Activated CD4-positive, alpha-beta T cell treated with anti-CD3 and anti-CD28 coated beads, Interleukin-2, amount 50 U/mL, for 1 hour (primary cell): ENCODE measurements around the gene SAMD8.
"Not testable (repeated sequence)": the region's sequence is repeated elsewhere in the genome, so short reads cannot be mapped to it uniquely, and the experiment has no call there.

ENCODE experiments used
- DNase-seq: peaks from one replicate; pipeline ENCODE4 v3.0.0-alpha.2; 2020

Gene SAMD8

DNA sequence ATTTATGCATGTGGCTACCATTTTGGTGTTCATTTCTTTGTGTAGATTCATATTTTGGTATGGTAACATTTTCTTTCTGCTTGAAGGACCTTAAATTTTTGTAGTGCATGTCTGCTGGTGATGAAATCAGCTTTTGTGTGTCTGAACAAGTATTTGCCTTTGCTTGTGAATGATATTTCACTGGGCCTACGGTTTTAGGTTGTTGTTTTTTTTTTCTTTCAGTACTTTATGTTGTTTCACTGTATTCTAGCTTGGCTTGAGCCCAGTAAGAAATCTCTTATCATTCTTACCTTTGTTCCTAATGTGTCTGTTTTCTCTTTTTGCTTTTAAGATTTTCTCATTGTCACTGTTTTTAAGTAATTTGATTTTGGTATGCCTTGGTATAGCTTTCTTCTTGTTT is 31.9 kb downstream of the SAMD8 start:
- no peak for DNase-seq

DNA sequence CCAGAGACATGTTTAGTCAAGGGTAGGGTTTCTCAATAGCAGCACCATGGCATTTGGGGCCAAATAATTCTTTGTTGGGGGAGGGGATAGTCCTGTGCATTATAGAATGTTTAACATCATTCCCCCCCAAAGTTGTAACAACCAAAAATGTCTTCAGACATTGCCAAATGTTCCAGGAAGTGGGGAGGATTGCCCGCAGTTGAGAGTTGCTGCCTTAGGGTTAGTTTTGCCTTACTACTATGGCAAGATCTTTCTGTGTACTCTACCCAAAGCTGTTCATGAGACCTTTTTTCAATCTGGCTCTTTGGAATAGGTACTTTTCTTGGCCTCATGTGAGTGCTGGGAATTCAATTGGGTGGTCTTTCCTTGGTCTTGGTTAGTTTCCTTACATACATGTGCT is 34.1 kb downstream of the SAMD8 start:
- no peak for DNase-seq

DNA sequence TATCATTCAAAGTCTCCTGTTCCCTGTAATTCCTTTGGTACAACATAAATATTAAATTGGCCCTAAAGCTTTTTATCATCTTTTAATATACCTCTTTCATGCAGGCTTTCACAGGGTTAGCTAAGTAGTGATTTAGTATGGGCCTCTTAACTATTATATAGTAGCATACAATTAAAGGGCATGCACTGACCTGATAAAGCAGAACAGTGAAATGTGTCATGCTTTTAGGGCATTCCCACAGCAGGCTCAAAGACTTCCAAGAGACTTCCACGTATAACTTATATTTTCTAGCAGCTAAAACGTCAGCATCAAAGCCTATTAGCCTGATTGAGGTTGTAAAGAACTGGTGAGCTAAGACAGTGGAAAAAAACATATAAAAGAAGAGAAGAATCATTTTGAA is 35.3 kb downstream of the SAMD8 start:
- no peak for DNase-seq

DNA sequence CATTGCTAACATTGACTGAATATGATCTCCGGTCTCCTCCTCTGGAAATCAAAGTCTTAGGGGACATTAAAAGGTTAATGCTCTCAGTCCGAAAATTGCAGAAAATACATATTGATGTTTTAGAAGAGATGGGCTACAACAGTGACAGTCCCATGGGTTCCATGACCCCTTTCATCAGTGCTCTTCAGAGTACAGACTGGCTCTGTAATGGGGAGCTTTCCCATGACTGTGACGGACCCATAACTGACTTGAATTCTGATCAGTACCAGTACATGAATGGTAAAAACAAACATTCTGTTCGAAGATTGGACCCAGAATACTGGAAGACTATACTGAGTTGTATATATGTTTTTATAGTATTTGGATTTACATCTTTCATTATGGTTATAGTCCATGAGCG is 39.2 kb downstream of the SAMD8 start:
- no peak for DNase-seq

DNA sequence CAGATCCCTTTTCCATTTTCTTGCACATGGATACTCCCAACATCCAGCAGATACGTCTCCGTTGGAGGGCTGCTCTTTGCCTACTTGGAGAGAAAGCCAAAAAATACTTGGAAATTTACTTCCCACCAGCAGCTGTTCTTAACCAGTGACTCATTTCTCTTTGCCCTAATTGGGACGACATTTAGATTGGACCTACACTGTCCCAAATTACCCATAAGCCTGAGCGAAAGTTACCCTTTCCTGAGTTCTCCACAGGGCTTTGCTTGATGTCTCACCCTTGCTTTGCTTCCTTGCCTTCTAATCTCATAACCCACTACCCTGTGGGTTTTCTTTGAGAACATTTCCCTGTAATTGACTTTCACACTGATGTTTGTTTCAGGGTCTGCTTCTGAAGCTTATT is 48.1 kb downstream of the SAMD8 start:
- no peak for DNase-seq

DNA sequence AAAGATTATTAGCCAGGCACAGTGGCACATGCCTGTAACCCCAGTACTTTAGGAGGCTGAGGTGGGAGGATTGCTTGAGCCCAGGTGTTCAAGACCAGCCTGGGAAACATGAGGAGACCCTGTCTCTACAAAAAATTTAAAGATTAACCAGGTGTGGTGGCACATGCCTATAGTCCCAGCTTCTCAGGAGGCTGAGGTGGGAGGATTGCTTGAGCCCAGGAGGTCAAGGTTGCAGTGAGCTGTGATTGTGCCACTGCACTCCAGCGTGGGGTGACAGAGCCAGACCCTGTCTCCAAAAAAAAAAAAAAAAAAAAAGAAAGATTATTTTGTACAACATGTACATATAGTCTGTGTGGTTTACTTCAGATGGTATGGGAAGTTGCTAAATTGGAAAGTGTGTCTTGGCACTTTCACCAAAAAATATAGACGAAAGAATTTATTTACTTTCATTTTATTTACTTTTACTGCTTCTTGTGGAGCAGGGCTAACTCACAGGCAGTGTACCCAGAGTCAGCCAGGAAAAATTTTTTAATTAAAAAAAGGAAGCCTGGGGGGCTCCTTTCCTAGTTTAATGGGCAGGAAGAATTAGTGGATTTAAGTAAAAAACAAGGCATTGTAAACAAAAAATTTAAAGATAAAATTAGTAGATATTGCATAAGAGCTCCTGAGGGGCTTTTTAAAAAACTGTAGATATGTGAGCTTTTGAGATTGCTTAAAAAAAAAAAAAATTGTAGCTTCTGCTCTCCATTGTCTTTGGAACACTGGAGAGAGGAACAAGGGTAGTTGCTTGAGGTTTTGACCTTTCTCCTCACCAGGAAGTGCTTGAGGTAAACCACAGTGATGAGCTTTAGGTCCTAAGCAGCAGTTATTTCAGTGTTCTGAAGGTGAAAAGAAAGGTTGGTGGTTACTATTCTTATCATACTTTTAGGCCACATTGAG is 54.5 kb downstream of the SAMD8 start:
- DNase-seq, result no peak

DNA sequence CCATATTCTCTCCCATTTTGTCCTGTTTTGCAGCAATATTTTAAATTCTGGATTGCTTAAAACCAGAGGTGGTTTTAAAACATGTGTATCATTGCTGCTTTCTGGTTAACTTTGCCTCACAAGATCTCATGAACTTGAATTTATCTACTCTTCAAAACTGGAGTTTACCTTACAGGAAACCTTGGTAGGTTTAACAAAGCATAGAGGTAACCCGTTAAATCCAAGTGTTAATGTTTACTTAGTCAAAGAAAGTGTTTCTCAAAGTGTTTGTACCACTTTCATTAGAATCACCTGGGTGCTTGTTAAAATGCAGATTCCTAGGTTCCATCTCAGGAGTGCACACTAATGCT is 55.1 kb downstream of the SAMD8 start:
- DNase-seq, result no peak

DNA sequence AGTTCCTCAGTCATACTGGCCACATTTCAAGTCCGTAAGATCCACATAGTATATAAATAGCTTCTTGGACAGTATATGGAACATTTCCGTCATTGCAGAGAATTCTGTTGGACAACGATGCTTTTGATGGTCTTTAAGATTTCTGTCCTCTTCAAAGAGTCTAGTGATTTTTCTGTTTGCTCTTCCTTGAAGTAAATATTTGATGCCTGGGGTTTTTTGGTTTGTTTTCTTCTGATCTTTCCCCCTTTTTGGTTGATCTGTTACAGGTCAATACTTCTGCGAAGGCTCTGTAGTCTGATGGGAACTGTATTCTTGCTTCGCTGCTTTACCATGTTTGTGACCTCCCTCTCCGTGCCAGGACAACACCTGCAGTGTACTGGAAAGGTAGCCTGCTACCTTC is 56.8 kb downstream of the SAMD8 start:
- no peak for DNase-seq

DNA sequence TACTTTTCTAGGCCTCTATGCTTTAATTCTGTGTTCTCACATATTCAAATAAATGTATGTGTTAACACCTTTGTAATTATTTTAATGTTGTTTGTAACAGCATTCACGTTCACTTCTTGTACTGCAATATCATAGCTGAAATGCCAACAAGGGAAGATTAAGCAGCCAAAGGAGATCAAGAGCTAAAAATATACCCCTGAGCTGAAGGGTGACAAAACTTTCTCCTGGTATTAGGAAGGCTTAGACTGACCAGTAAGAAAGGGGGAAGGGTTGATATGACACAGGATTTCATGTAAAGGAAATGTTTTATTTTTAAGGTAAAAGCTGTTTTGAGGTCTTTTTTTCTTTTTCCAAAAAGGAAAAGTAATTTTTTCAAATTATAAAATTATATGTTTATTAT is 58.8 kb downstream of the SAMD8 start:
- no peak for DNase-seq

DNA sequence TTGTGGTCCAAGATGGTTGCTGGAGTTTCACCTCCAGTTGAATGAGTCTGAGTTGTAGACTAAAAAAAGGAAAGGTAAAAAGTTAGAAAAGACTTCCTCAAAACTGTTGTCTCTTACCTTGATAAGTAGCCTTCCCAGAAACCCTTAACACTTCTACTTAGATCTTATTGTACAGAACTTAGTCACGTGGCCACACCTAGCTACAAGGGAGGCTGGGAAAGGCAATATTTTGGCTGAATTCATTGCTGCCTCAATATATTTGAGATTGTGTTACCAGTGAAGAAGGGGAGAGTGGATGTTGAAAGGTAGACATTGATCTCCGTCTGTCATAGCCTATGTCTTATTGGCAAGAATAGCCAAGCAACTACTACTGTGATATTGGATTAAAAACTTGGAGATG is 63.6 kb downstream of the SAMD8 start:
- DNase-seq, result no peak

DNA sequence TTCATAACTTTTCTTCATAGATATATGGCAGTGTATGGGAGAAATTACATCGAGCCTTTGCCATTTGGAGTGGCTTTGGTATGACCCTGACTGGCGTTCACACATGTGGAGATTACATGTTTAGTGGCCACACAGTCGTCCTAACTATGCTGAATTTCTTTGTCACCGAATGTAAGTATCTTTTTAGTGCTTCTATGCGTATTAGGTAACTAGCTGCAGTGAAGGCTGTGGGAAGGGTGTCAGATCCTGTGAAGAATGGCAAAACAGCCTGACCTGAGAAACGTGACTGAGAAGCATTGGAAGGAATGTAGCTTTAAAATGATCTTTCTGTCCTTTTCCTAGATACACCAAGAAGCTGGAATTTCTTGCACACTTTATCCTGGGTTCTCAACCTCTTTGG is 64.6 kb downstream of the SAMD8 start:
- DNase-seq, result no peak

DNA sequence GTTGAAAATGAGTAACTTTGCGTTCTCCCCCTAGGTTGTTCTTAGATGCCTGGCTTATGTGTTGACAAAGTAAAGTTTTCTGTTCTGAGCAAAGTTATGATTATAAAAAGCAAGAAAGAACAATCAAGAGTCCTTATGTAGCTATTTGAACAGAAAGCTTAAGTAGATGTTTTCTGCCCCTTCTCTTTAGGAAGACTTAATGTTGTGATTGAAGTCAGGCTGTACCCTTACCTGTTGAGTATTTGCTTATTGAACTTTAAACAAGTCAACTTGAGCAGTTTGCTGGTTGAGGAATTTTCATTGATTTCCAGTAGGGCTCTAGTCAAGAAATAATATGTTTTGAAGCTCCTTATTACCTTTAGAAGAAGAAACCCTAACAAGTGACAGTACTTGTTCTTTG is 65.3 kb downstream of the SAMD8 start:
- no peak for DNase-seq

DNA sequence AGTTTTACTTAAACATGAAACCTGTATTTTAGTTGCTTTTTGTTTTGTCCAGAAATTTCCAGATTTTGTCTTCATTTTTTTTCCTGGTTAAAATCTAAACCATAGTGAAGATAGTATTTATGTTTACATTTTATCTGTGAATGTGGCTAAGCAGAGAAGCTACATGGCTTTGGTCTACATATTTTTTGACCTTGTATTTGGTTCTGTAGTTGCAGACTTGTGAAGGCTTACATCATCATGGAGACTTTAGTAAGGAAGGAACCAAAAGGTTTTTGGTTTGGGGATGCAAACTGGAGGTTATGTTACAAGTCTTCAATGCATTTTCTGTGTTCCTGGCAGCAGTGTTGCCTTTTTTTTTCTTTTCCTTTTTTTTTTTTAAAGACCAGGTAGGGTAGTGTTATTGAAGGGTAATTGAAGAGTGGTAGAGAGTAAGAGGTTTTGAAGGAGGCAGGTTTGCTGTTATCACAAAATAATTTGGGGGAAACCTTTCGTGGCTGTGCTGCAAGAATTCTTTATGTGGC is 68.3 kb downstream of the SAMD8 start:
- no peak for DNase-seq

DNA sequence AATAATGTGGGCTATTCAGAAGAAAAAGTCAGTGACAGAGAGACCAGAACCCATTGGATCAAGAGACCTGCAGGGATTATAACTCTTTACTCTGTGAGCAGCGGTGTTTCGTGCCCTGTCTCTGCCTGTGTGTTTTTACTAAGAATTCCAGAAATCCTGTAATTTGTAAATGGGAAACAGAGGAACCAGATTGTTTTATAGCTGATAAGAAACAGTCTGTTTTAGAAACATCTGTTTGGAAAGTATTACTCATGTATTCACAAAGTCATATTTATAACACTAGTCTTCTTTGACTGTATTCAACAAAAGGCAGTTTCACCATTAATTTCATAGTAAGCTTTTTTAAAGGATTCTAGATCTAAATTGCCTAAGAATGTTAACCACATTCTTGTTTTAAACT is 69.1 kb downstream of the SAMD8 start:
- DNase-seq, result no peak

DNA sequence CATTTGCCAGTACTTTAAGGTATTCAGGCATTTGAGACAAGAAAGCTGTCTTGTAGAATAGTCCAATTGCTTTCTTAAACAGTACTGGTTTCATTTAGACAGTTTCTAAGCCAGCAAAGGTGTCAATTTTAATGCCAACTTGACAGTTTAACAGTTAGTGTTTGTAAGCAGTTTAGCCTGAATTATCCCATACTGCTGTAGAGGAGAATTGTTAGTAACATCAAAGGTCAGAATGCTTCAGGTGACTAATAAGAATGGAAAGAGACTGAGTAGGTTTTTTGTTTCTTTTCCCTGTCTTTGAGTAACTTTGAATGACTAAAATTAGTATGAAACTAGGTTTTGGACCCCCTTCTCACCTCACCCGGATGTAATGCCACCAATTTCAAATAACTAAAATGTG is 69.6 kb downstream of the SAMD8 start:
- no peak for DNase-seq

DNA sequence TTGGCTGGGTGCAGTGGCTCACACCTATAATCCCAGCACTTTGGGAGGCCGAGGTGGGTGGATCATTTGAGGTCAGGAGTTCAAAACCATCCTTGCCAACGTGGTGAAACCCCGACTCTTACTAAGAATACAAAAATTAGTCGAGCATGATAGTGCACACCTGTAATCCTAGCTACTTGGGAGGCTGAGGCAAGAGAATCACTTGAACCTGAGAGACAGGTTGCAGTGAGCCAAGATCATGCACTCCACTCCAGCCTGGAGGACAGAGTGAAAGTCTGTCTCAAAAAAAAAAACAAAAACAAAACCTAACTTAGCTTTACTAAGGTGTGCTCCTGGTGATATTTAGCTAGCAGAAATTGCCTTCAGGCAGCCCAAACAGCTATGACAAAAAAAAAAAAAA is 74.9 kb downstream of the SAMD8 start:
- no peak for DNase-seq

DNA sequence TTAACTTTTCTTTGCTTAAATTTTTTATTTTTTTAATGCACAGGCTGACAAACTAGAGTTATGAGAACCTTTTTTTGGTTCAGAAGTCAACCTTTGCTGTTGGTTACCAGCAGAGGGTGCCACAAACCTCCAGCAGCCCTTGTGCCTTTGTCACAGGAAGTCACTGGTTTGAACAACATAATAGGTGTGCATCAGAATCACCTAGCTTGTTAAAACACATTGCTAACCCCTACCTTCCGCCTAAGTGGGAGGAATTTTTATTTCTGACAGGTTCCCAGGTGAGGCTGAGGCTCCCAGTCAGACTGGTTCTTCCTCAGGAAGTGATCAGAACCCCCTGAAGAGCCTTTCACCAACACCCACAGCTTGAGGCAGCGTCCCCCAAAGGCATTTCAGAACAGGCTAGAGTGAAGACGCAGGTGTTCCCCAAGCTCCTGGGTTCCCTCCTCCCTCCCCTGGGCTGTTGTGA is 76.5 kb downstream of the SAMD8 start:
- peak; percentile 69 for DNase-seq

DNA sequence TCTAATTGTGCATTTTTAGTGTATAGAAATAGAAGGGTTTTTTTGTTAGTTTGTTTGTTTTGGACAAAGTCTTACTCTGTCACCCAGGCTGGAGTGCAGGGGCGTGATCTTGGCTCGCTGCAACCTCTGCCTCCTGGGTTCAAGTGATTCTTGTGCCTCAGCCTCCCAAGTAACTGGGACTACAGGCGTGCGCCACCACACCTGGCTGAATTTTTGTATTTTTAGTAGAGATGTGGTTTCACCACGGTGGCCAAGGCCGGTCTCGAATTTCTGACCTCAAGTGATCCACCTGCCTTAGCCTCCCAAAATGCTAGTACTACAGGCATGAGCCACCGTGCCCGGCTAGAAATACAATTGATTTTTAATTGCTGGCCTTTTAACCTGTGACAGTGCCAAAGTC is 77.1 kb downstream of the SAMD8 start:
- not testable (repeated sequence) for DNase-seq

DNA sequence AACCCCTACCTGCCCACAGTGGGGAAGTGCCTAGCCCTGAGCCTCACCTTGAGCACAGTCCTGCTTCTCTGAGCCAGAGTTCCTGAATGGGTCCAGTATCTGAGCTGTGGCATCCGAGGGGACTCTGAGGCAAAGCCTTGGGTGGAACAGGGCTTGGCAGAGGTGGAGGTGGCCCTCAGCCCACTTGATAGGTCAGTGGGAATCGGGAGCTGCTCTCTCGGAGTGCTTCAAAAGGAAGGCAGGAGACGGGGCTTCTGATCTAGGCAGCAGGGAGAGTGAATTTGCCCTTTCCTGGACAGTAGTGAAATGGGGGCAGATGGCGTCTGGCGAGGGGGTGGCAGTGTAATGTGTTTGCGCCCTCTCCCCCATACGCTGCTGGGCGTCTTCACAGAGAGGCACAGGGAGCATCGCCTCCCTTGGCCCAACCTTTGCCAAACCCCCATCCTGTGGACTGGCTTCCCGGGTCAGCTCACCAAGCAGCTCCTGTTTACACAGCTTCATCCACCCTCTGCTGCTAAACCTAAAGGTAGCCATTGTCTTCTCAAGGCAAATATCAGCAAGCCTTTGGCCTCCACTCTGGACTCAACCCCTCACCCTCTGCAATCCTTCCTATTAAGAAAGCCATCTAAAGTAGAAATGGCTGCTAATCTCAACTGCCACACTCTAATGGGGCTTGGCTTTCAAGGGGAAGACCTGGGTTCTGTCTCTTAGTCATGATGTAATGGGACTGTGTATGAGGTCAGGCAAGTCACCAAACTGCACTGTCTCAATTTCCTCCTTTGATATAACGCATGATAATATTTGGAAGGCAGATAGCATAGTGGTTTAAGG is 78.0 kb downstream of the SAMD8 start:
- DNase-seq, result no peak

DNA sequence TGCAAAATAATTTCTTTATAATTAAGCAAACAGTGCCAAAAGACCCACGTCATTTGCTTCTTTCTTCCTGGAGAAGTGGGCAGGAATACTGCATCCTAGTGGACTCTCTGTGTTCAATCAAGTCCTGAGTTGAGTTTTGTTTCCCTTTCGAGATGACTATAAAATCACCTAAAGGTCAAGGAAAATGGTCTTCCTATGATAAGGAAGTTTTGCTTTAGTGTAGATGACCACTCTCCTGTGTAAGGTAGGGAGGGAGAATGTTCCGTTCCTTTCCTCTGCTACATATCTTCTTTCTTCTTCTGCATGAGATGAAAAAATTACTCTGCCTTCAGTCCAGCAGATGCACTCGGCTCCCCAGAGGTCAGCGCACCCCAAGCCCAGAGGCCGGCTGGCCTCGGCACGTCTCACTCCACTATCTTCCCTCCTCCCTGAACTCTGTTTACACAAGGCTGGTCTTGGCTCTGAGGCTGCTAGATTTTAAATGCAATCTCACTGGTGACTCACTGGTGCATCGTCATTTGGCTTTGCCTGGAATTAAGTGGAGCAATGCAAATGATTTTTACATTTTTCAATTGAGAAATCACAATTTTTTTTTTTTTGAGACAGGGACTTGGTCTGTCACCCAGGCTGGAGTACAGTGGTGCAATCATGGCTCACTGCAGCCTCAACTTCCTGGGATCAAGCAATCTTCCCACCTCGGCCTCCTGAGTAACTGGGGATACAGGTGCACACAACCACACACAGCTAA is 80.5 kb downstream of the SAMD8 start:
- DNase-seq, result no peak

DNA sequence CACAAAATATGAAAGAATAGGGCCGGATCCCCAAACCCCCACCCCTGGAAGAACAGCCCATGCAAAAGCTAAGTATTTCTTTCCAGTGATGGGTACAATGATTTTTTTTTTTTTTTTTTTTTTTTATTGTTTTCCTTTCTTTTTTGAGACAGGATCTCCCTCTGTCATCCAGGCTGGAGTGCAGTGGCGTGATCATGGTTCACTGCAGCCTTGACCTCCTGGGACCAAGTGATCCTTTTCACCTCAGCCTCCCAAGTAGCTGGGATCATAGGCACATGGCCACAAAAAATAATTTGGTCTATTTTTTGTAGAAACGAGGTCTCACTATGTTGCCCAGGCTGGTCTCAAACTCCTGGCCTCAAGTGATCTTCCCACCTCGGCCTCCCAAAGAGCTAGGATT is 83.2 kb downstream of the SAMD8 start:
- DNase-seq, result not testable (repeated sequence)

DNA sequence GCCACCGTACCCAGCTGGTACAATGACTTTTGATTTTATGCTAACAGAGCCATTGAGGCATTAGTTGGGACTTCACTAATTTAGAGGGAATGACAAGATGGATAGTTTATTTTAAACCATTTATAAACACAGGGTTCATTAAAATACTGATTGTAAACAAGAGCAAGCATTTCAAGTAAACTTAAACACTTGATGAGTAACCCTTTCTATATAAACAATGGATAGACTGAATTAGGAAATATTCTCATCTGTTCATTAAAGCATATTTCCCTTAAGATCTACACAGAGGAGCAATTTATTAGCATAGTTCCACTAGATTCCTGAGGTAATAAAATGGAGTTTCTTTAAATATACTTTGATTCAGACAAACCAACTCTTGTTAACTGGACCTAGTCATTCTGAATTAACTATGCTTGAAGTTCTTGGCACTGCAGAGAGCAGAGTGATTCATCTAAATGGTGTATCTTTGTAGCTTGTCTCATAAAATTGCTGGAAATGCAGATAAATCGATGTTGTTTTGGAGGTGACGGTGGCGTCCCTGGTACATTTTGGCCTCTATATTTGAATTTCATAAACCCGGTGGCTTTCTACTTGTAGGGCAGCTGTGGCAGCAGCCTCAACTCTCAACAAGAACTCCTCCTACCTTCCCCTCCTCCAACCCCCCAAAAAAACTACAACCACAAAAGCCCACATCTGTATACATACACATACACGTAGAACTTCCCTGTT is 83.7 kb downstream of the SAMD8 start:
- DNase-seq, result no peak
